Spleen (tissue), 7 donors: ENCODE results near the gene SHBG.

Experiments
- POLR2A ChIP-seq, 3 donors: fragments of 450-650 bp; IDR thresholded peaks; one replicate each; pipeline ENCODE4 v1.5.1; 2017; ENCODE audit warnings: antibody characterized with exemption in 3 of 3, mild to moderate bottlenecking in 1 of 3
- TF ChIP-seq, protein P1 (sequence below), 11 experiments: fragments of 200-600 bp in 7 of 11; fragments of 450-650 bp in 4 of 11; sonication (generic) in 4 of 11; IDR thresholded peaks in 8 of 11; conservative IDR thresholded peaks in 3 of 11; 1 replicate in 7 of 11; 2 replicates in 4 of 11; pipeline versions ENCODE4 v1.4.0 to v1.8.0; 2016 to 2021; ENCODE audit warnings: antibody characterized with exemption in 11 of 11, inconsistent platforms in 4 of 11, mild to moderate bottlenecking in 1 of 11
- donor health status: DM: no; HTN: no; CAD: no; lungs with moderate emphysema.
- donor health status: DM: no; HTN: no; CAD: no.
- donor health status: DM: no; HTN: no; CAD: no.

- TF ChIP-seq, protein P1, sequence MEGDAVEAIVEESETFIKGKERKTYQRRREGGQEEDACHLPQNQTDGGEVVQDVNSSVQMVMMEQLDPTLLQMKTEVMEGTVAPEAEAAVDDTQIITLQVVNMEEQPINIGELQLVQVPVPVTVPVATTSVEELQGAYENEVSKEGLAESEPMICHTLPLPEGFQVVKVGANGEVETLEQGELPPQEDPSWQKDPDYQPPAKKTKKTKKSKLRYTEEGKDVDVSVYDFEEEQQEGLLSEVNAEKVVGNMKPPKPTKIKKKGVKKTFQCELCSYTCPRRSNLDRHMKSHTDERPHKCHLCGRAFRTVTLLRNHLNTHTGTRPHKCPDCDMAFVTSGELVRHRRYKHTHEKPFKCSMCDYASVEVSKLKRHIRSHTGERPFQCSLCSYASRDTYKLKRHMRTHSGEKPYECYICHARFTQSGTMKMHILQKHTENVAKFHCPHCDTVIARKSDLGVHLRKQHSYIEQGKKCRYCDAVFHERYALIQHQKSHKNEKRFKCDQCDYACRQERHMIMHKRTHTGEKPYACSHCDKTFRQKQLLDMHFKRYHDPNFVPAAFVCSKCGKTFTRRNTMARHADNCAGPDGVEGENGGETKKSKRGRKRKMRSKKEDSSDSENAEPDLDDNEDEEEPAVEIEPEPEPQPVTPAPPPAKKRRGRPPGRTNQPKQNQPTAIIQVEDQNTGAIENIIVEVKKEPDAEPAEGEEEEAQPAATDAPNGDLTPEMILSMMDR (IDR thresholded peaks at IDR 0.05 in 8 of 11, conservative IDR thresholded peaks at IDR 0.05 in 3 of 11): no peak
- TF ChIP-seq POLR2A (IDR thresholded peaks at IDR 0.05): no peak
Observed at GRCh38 chr17:7620835-7621234, 9.1 kb upstream of the SHBG start.
